Stimulated activated naive CD8-positive, alpha-beta T cell treated with anti-CD3 and anti-CD28 coated beads, Interleukin-15, amount 100 ng/mL, for 72 hours (primary cell): ENCODE data around the gene HEBP1.

Experiments
- ATAC-seq: fragments of 150-1000 bp; cut with Tn5 transposase; 2 replicates; pipeline ENCODE4 v1.10.0; 2021; ENCODE audit warnings: mild to moderate bottlenecking, moderate library complexity
- DNase-seq, 2 donors: peaks; one replicate each; pipeline ENCODE4 v3.0.0; 2021 to 2022
- H3K27ac Mint-ChIP-seq, 2 donors: one replicate each; pipeline ENCODE4 v1.8.0; 2022; ENCODE audit warnings: mild to moderate bottlenecking in 2 of 2, mixed read lengths in 2 of 2, moderate library complexity in 2 of 2
- H3K27me3 Mint-ChIP-seq: one replicate; pipeline ENCODE4 v1.8.0; 2022; ENCODE audit warnings: mixed read lengths
- H3K4me1 Mint-ChIP-seq: one replicate; pipeline ENCODE4 v1.8.0; 2022; ENCODE audit warnings: mild to moderate bottlenecking, mixed read lengths
- H3K4me3 Mint-ChIP-seq, 2 donors: one replicate each; pipeline ENCODE4 v1.8.0; 2022; ENCODE audit warnings: mild to moderate bottlenecking in 2 of 2, mixed read lengths in 2 of 2, moderate library complexity in 1 of 2
- H3K9me3 Mint-ChIP-seq, 2 donors: one replicate each; pipeline ENCODE4 v1.8.0; 2022; ENCODE audit warnings: mixed read lengths in 2 of 2

HEBP1 gene

GRCh38 chr12:12958886-12959285 lies 41.2 kb downstream of the HEBP1 start:
- Mint-ChIP-seq H3K9me3 (peaks cover 0 to 6% of the 10 kb centered on the region in 2 donors), H3K4me3 (no peak overlapping the region), H3K4me1 (peaks cover 6% of the 10 kb centered on the region), H3K27ac (no peak overlapping the region), H3K27me3 (no peaks in the 10 kb centered on the region)
- no peak for DNase-seq
- ATAC-seq: no peak

GRCh38 chr12:12954878-12955625 lies 45.0 kb downstream of the HEBP1 start:
- peaks cover 2% of the 10 kb centered on the region for H3K27me3 Mint-ChIP-seq
- no peaks in the 10 kb centered on the region for H3K9me3 Mint-ChIP-seq
- ATAC-seq (peak; percentile 39), DNase-seq (no peak)
- no peak overlapping the region for H3K4me3 Mint-ChIP-seq
- no peaks in the 10 kb centered on the region for H3K4me1 Mint-ChIP-seq
- no peak overlapping the region for H3K27ac Mint-ChIP-seq

GRCh38 chr12:12954356-12954755 lies 45.7 kb downstream of the HEBP1 start:
- Mint-ChIP-seq H3K27me3 (peaks cover 9% of the 10 kb centered on the region), H3K4me3 (no peak overlapping the region), H3K4me1 (no peaks in the 10 kb centered on the region), H3K27ac (no peak overlapping the region), H3K9me3 (no peaks in the 10 kb centered on the region)
- no peak for DNase-seq
- no peak for ATAC-seq

DNA sequence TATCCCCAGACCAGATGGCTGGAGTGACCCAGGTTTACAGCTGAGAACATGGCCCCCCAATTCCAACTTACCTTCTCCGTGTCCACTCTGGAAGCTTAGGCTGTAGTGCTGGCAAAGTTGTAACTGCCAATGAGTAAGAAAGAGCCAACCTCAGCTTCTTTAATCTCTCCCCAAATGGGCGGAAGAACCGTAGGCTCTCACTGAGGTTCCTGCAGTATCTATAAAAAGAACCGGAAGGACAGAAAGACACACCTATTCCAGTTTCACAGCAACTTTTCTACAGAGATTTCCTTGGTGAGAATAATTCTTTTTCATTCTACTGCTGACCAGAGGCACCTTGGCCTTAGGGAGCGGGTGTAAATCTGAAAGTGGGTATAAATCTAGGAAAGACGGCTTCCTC lies 48.0 kb downstream of the HEBP1 start, which contains the start of gene GPRC5D:
GPRC5D (minus strand) TSS at position 135 of the 400 bp plus-strand sequence. CDS start 1,786 bp downstream, outside the sequence.
- H3K9me3 Mint-ChIP-seq: no peaks in the 10 kb centered on the region
- no peak for DNase-seq
- peak within 1 kb of the TSS in 1 of 2 donors; percentile 38 for H3K27ac Mint-ChIP-seq
- H3K27me3 Mint-ChIP-seq: peaks cover 13% of the 10 kb centered on the region
- H3K4me1 Mint-ChIP-seq: no peaks in the 10 kb centered on the region
- H3K4me3 Mint-ChIP-seq: no peak within 1 kb of the TSS
- ATAC-seq: no peak

DNA sequence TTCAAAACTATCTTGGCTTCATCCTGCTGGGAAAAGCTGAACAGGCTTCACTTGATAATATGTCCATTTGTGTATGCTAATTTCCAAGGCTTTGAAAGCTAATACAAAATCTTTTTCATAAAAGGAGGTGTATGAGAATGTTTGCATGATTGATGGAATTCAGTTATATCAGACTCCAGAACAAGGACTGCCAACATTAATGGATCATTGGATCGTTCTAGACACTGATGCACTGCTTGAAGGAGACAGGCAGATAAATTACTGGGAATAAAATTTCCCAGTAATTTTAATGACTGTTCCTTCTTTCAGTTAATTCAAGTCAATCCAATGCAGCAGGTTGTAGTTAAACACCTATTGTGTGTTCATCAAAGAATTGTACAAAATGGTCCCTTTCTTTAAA lies 48.6 kb downstream of the HEBP1 start:
- peaks cover 13% of the 10 kb centered on the region for H3K27me3 Mint-ChIP-seq

DNA sequence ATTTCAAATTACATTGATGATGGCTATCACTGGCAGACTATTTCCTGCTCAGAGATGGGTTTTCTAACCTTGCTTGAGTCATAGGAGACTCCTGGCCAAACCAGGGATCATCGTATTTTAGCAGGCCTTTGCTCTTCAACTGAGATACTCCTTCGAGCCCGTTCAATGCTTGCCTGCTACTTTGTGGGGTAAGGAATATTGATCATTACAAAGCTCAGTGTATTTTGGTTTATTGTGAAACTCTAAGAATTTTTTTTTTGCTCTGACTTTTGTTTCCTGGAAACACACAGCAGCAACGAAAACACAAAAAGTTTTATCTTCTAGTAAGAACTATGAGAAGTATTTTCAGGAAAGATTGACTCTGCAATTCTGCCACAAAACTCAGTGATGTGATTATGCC lies 52.2 kb downstream of the HEBP1 start:
- no peaks in the 10 kb centered on the region for H3K4me1 Mint-ChIP-seq
- ATAC-seq (no peak), DNase-seq (no peak)
- no peak overlapping the region for H3K4me3 Mint-ChIP-seq
- H3K27ac Mint-ChIP-seq: peak overlapping the region in 1 of 2 donors; percentile 54
- no peaks in the 10 kb centered on the region for H3K9me3 Mint-ChIP-seq
- H3K27me3 Mint-ChIP-seq: peaks cover 13% of the 10 kb centered on the region

More for the DNA sequence above, 48.6 kb downstream of the HEBP1 start:
- Mint-ChIP-seq H3K4me3 (no peak overlapping the region), H3K27ac (no peak overlapping the region), H3K4me1 (no peaks in the 10 kb centered on the region), H3K9me3 (no peaks in the 10 kb centered on the region)
- DNase-seq (no peak), ATAC-seq (no peak)

GRCh38 chr12:12946686-12947355 lies 53.2 kb downstream of the HEBP1 start:
- H3K4me3 Mint-ChIP-seq: no peak overlapping the region
- DNase-seq (no peak), ATAC-seq (no peak)
- no peaks in the 10 kb centered on the region for H3K9me3 Mint-ChIP-seq
- peak overlapping the region in 1 of 2 donors; percentile 22 for H3K27ac Mint-ChIP-seq
- peaks cover 13% of the 10 kb centered on the region for H3K27me3 Mint-ChIP-seq
- no peaks in the 10 kb centered on the region for H3K4me1 Mint-ChIP-seq

- ATAC-seq: no peak
- Mint-ChIP-seq H3K9me3 (no peaks in the 10 kb centered on the region), H3K4me1 (no peaks in the 10 kb centered on the region), H3K27me3 (peaks cover 13% of the 10 kb centered on the region), H3K27ac (no peak overlapping the region), H3K4me3 (no peak overlapping the region)
- no peak for DNase-seq
Measured at GRCh38 chr12:12945591-12945990, 54.5 kb downstream of the HEBP1 start.

- no peaks in the 10 kb centered on the region for H3K9me3 Mint-ChIP-seq
- no peak for ATAC-seq
- H3K4me3 Mint-ChIP-seq: no peak overlapping the region
- DNase-seq: no peak
- no peak overlapping the region for H3K27ac Mint-ChIP-seq
- no peaks in the 10 kb centered on the region for H3K27me3 Mint-ChIP-seq
- H3K4me1 Mint-ChIP-seq: no peaks in the 10 kb centered on the region
Measured at GRCh38 chr12:12943586-12944260, 56.3 kb downstream of the HEBP1 start.

DNA sequence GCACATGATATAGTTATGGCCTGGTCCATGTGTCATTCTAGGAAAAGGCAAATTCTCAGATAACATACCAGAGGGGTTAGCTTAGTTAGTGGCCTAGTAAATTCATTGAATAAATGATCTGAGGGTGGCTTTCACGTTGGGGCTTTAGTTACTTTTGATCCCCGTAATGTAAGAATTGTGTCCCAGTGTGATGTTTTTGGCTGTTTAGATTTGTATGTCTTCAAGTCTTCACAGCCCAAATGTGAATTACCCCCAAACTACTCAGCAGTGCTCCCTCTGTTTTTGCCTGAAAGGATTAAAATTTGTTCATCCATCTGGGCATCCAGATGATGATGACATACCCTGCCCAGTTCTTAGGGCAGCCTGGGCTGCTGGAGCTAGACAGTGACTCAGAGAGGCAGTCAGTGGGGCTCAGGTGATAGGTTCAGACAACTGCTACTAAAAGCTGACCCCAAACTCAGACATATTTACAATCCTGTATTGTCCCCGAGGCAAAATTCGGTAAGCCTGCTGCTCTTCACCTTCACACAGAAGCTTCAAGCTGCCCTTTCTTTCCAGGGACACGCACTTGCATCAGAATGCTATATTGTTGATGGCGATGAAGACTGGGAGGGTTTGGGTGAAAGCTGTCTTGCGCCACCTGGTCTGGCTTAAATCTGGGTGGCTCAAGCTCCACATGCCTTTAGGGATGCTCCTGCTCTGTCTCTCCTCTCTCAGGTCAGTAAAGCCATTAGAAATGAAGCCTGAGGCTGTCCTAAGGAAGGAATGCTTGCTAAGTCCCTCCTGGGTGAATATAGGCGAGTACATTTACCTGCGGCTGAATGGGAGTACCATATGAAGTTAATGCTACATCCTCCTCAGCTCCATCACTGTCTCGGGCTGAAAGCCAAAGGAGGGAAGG lies 58.4 kb downstream of the HEBP1 start:
- Mint-ChIP-seq H3K27ac (no peak overlapping the region), H3K9me3 (no peaks in the 10 kb centered on the region), H3K4me3 (no peak overlapping the region), H3K27me3 (no peaks in the 10 kb centered on the region), H3K4me1 (no peaks in the 10 kb centered on the region)
- ATAC-seq (no peak), DNase-seq (no peak)

- ATAC-seq (no peak), DNase-seq (no peak)
- H3K4me3 Mint-ChIP-seq: no peak overlapping the region
- H3K27me3 Mint-ChIP-seq: no peaks in the 10 kb centered on the region
- no peaks in the 10 kb centered on the region for H3K4me1 Mint-ChIP-seq
- H3K27ac Mint-ChIP-seq: no peak overlapping the region
- no peaks in the 10 kb centered on the region for H3K9me3 Mint-ChIP-seq
Measured at GRCh38 chr12:12939888-12940287, 60.2 kb downstream of the HEBP1 start.

GRCh38 chr12:12938541-12938940 lies 61.5 kb downstream of the HEBP1 start:
- H3K4me1 Mint-ChIP-seq: no peaks in the 10 kb centered on the region
- no peak for DNase-seq
- H3K27me3 Mint-ChIP-seq: no peaks in the 10 kb centered on the region
- H3K27ac Mint-ChIP-seq: no peak overlapping the region
- H3K9me3 Mint-ChIP-seq: no peaks in the 10 kb centered on the region
- H3K4me3 Mint-ChIP-seq: no peak overlapping the region
- ATAC-seq: no peak

- no peak for ATAC-seq
- H3K27me3 Mint-ChIP-seq: no peaks in the 10 kb centered on the region
- H3K4me3 Mint-ChIP-seq: no peak overlapping the region
- no peaks in the 10 kb centered on the region for H3K4me1 Mint-ChIP-seq
- H3K27ac Mint-ChIP-seq: no peak overlapping the region
- H3K9me3 Mint-ChIP-seq: no peaks in the 10 kb centered on the region
- no peak for DNase-seq
Measured at GRCh38 chr12:12936983-12937491, 63.0 kb downstream of the HEBP1 start.

- Mint-ChIP-seq H3K27me3 (no peaks in the 10 kb centered on the region), H3K27ac (no peak overlapping the region), H3K4me3 (no peak overlapping the region), H3K9me3 (no peaks in the 10 kb centered on the region), H3K4me1 (no peaks in the 10 kb centered on the region)
- ATAC-seq (no peak), DNase-seq (no peak)
Measured at GRCh38 chr12:12934556-12934955, 65.5 kb downstream of the HEBP1 start.

DNA sequence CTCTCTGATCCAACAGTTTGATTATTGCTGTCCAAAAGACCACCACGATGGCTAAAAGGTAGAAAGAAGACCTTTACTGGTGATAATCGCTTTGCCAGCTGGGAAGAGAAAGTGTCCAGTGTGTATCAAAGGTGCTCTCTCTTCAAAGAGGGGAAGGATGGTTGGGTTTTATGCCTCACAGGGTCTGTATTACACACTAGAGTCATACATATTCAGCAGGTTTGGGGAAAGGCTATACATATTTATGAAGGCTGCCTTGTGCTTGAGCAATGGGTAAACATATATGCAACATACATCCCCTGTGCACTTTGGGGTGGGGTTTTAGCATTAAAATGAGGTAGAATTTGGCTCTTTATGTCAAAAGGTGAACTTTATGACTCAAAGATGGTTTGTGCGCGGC lies 66.3 kb downstream of the HEBP1 start:
- Mint-ChIP-seq H3K4me3 (no peak overlapping the region), H3K27ac (no peak overlapping the region), H3K27me3 (no peaks in the 10 kb centered on the region), H3K4me1 (no peaks in the 10 kb centered on the region), H3K9me3 (no peaks in the 10 kb centered on the region)
- DNase-seq (no peak), ATAC-seq (no peak)
